ENCODE results near the gene CACNA1H.

- TF ChIP-seq CTCF (IDR thresholded peaks at IDR 0.05) = no peak
- no peak for TF ChIP-seq POLR2A (IDR thresholded peaks at IDR 0.05)
Measured at GRCh38 chr16:1210461-1210860, 57.6 kb downstream of the CACNA1H start.

All from right lobe of liver (tissue), 4 donors.